AG04450 (cell line): ENCODE measurements around the gene GPR152. TPM values are rescaled to one million over a fixed set of nuclear protein-coding genes. Genes with fewer than 3 reads are reported as not detected.

ENCODE experiments used
- CTCF ChIA-PET: fragments of 300-600, 350-600 bp; formaldehyde crosslinking; extraction: SDS; loops from one replicate; lab custom pipeline; 2022; ENCODE audit warnings: antibody characterized with exemption, inconsistent platforms; lab: Charles Lee
- POLR2A ChIA-PET: fragments of 350-600 bp; formaldehyde crosslinking; extraction: SDS; loops from one replicate; lab custom pipeline; 2021; ENCODE audit warnings: antibody characterized with exemption, inconsistent platforms; lab: Yijun Ruan, JAX
- DNase-seq: peaks from one replicate; pipeline ENCODE4 v3.0.0-alpha.2; 2011; ENCODE audit warnings: low read depth, low spot score
- H3K27ac ChIP-seq: one replicate; pipeline ENCODE4 v1.5.1; 2012; ENCODE audit warnings: low read depth, low read length, control low read depth
- H3K27me3 ChIP-seq: one replicate; pipeline ENCODE4 v1.6.0; 2012; ENCODE audit warnings: low read length; ENCODE audit not compliant: control insufficient read depth, insufficient read depth
- H3K4me3 ChIP-seq: 2 replicates; pipeline ENCODE4 v1.5.1; 2011; ENCODE audit warnings: mild to moderate bottlenecking, low read depth, low read length, control low read depth
- H3K9me3 ChIP-seq: 2 replicates; pipeline ENCODE4 v1.5.1; 2012; ENCODE audit warnings: low read length; ENCODE audit not compliant: control insufficient read depth, insufficient read depth
- polyA plus RNA-seq: library from polyadenylated mRNA; depleted of rRNA; stranded (reverse); fragments of >200 nt; gene quantifications from 2 replicates; pipeline ENCODE4 v1.2.3, GENCODE V29; 2011
- TF ChIP-seq, protein P1 (sequence below): IDR thresholded peaks from 2 replicates; pipeline ENCODE4 v1.5.1; 2011; ENCODE audit warnings: low read depth, low read length, control low read depth, inconsistent platforms

The GPR152 gene
- polyA plus RNA-seq, 1 experiment, result not detected

DNA sequence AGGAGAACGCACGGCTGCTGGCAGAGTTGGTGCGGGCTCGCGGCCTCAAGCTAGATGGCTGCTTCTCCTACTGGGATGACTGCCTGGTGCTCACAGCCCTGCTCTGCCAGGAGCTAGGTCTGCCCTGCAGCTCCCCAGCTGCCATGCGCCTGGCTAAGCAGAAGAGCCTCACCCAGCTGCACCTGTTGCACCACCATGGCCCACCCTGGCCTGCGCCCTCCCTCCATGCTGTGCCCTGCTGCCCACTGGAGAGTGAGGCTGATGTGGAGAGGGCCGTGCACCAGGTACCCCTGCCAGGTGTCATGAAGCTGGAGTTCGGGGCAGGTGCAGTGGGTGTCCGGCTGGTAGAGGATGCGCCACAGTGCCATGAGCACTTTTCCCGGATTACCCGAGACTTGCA is 29.1 kb downstream of the GPR152 start:
- Histone ChIP-seq H3K27me3 (no peaks in the 10 kb centered on the region), H3K4me3 (no peak overlapping the region), H3K27ac (no peak overlapping the region), H3K9me3 (no peaks in the 10 kb centered on the region)
- TF ChIP-seq, protein P1, sequence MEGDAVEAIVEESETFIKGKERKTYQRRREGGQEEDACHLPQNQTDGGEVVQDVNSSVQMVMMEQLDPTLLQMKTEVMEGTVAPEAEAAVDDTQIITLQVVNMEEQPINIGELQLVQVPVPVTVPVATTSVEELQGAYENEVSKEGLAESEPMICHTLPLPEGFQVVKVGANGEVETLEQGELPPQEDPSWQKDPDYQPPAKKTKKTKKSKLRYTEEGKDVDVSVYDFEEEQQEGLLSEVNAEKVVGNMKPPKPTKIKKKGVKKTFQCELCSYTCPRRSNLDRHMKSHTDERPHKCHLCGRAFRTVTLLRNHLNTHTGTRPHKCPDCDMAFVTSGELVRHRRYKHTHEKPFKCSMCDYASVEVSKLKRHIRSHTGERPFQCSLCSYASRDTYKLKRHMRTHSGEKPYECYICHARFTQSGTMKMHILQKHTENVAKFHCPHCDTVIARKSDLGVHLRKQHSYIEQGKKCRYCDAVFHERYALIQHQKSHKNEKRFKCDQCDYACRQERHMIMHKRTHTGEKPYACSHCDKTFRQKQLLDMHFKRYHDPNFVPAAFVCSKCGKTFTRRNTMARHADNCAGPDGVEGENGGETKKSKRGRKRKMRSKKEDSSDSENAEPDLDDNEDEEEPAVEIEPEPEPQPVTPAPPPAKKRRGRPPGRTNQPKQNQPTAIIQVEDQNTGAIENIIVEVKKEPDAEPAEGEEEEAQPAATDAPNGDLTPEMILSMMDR, result no peak
- no peak for DNase-seq
- POLR2A ChIA-PET, result no interaction called here
- CTCF ChIA-PET, result no interaction called here

- no peaks in the 10 kb centered on the region for H3K9me3 ChIP-seq
- no peak overlapping the region for H3K27ac ChIP-seq
- ChIA-PET CTCF (no interaction called here), POLR2A (no interaction called here)
- H3K4me3 ChIP-seq, result no peak overlapping the region
- H3K27me3 ChIP-seq, result no peaks in the 10 kb centered on the region
- TF ChIP-seq, protein P1, result no peak
- no peak for DNase-seq
Observed at GRCh38 chr11:67422891-67423290, 29.6 kb downstream of the GPR152 start.

DNA sequence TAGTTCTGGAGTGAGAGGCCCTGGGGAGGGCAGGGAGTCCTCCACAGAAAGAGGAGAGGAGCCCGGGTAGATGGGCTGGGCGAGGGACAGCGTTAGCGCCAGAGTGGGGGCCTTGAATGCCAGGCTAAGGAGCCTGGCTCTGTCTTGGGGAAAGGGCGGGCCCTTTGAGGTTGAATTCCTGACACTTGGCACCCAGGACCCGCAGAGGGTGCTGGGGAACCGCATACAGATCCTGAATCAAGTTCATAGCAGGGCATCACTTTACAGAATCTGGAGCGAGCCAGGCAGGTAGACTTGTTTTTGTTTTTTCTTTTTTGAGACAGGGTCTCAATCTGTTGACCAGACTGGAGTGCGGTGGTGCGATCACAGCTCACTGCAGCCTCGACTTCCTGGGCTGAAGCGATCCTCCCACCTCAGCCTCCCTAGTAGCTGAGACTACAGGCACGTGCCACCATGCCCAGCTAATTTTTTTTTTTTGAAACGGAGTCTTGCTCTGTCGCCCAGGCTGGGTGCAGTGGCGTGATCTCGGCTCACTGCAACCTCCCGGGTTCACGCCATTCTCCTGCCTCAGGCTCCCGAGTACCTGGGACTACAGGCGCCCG is 31.0 kb downstream of the GPR152 start:
- TF ChIP-seq, protein P1, result no peak

GRCh38 chr11:67420646-67421429 is 31.7 kb downstream of the GPR152 start:
- TF ChIP-seq, protein P1, result no peak
- Histone ChIP-seq H3K27me3 (peaks cover 2% of the 10 kb centered on the region), H3K27ac (peak overlapping the region; percentile 39), H3K4me3 (peak overlapping the region; percentile 55), H3K9me3 (no peaks in the 10 kb centered on the region)
- peak; percentile 47 for DNase-seq
- POLR2A ChIA-PET, result interaction anchor here (0.9 to 1.2 kb wide), 3 partner anchors 16 to 29 kb away, joined by 3 to 6 read pairs (median 4); partner anchors contain the start of genes PPP1CA and RAD9A
- CTCF ChIA-PET, result interaction anchor here (3.4 kb wide), 1 partner anchor 19 kb away, joined by 10 read pairs; the partner anchor contains the start of gene PPP1CA

More for the DNA sequence above, 31.0 kb downstream of the GPR152 start:
- Histone ChIP-seq H3K4me3 (peak overlapping the region; percentile 18), H3K9me3 (no peaks in the 10 kb centered on the region), H3K27me3 (no peaks in the 10 kb centered on the region), H3K27ac (no peak overlapping the region)
- no peak for DNase-seq
- POLR2A ChIA-PET, result interaction anchor here (1.0 to 1.2 kb wide), 2 partner anchors 20 to 30 kb away, joined by 4 to 6 read pairs; partner anchors contain the start of genes PPP1CA and RAD9A
- CTCF ChIA-PET, result no interaction called here
